B cell (primary cell): ENCODE data around the gene ZNF438.

Experiments used
- EZH2 ChIP-seq: IDR thresholded peaks from 2 replicates; pipeline ENCODE4 v1.6.1; 2012; ENCODE audit warnings: borderline replicate concordance, low read depth, mild to moderate bottlenecking, moderate library complexity, low read length; ENCODE audit not compliant: insufficient read depth, poor library complexity, severe bottlenecking
- TF ChIP-seq, protein P1 (sequence below): fragments of 200-600 bp; IDR thresholded peaks from one replicate; pipeline ENCODE4 v1.8.0; 2022; ENCODE audit warnings: antibody characterized with exemption, mild to moderate bottlenecking

DNA sequence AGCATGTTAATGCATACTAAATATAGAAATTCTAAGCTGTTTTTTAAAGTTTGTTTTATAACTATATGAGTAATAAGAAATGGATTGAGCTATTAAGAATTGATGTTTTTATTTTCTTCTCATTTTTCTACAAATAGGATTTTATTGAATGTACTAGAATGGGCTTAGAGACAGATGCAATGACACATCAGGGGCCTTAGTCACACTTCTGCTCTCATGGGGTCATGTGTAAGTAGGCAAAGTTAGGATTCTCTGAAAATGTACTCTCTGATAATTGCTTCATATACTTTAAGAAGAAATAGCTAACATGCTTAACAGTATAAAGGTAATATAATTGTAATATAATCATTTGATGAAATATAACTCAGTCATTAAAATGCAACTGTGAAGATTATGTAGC, 154.6 kb downstream of the ZNF438 start:
- TF ChIP-seq, protein P1, sequence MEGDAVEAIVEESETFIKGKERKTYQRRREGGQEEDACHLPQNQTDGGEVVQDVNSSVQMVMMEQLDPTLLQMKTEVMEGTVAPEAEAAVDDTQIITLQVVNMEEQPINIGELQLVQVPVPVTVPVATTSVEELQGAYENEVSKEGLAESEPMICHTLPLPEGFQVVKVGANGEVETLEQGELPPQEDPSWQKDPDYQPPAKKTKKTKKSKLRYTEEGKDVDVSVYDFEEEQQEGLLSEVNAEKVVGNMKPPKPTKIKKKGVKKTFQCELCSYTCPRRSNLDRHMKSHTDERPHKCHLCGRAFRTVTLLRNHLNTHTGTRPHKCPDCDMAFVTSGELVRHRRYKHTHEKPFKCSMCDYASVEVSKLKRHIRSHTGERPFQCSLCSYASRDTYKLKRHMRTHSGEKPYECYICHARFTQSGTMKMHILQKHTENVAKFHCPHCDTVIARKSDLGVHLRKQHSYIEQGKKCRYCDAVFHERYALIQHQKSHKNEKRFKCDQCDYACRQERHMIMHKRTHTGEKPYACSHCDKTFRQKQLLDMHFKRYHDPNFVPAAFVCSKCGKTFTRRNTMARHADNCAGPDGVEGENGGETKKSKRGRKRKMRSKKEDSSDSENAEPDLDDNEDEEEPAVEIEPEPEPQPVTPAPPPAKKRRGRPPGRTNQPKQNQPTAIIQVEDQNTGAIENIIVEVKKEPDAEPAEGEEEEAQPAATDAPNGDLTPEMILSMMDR = no peak
- TF ChIP-seq EZH2 = no peak
